ENCODE measurements around the gene EXOC3.

EXOC3 gene

DNA sequence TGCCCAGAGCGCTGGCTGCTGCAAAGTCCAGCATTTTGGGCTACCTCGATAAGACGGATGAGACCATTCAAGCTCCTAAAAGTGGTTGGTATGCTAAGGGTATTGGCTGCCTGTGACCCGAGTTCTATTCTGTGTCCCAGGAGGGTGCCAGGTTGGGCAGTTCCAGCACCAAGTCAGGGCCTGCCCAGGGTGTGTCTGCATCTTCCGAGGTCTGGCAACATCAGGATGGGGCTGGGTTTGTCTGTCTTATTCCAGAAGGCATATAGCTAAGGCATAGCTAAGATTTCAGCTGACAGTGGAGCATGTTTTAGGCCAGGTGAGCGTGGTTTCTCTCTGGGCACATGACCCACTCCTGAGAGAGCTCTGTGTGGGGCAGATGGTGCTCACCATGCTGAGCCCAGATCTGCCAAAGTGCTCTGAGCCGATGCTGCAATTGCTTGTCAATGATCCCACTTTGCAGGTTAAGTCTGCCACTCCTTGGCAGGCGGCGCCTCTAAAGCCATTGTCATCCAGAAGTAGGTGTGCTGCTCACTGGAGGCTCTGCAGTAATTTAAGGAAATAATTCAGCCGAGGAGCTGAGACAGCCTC is 73.5 kb downstream of the EXOC3 start:
- DNase-seq (ENCODE audit: insufficient read length, low spot score) (no peak), FAIRE-seq (no peak)

All from GM19239 (cell line).